PC-9 (cell line): ENCODE results near the gene ARHGAP6.

Experiments used
- EZH2 ChIP-seq: fragments of 200-600 bp; sonication (generic); IDR thresholded peaks from 2 replicates; pipeline ENCODE4 v1.8.0; 2017; ENCODE audit warnings: antibody characterized with exemption, low read depth
- TF ChIP-seq, protein P1 (sequence below): fragments of 200-600 bp; sonication (generic); conservative IDR thresholded peaks from 2 replicates; pipeline ENCODE4 v1.6.1; 2017; ENCODE audit warnings: mixed run types, antibody characterized with exemption, mild to moderate bottlenecking, moderate library complexity

- TF ChIP-seq, protein P1, sequence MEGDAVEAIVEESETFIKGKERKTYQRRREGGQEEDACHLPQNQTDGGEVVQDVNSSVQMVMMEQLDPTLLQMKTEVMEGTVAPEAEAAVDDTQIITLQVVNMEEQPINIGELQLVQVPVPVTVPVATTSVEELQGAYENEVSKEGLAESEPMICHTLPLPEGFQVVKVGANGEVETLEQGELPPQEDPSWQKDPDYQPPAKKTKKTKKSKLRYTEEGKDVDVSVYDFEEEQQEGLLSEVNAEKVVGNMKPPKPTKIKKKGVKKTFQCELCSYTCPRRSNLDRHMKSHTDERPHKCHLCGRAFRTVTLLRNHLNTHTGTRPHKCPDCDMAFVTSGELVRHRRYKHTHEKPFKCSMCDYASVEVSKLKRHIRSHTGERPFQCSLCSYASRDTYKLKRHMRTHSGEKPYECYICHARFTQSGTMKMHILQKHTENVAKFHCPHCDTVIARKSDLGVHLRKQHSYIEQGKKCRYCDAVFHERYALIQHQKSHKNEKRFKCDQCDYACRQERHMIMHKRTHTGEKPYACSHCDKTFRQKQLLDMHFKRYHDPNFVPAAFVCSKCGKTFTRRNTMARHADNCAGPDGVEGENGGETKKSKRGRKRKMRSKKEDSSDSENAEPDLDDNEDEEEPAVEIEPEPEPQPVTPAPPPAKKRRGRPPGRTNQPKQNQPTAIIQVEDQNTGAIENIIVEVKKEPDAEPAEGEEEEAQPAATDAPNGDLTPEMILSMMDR: no peak
- TF ChIP-seq EZH2: no peak
These were observed 246.6 kb downstream of the ARHGAP6 start for GRCh38 chrX:11419102-11419501.
